WTC11 (cell line): Measurements from ENCODE around the gene AATK.

Experiments
- CBFB ChIP-seq: sonication (generic); formaldehyde crosslinking; IDR thresholded peaks from 2 replicates; pipeline ENCODE4 v1.8.1; 2022; ENCODE audit warnings: mild to moderate bottlenecking, low read depth, missing genetic modification reagents
- FOXP1 ChIP-seq: sonication (generic); formaldehyde crosslinking; IDR thresholded peaks from 2 replicates; pipeline ENCODE4 v1.8.0; 2022; ENCODE audit warnings: missing genetic modification reagents, mild to moderate bottlenecking, moderate library complexity, borderline replicate concordance
- KAT7 ChIP-seq: sonication (generic); formaldehyde crosslinking; IDR thresholded peaks from 2 replicates; pipeline ENCODE4 v1.8.1; 2023; ENCODE audit warnings: missing genetic modification reagents, mild to moderate bottlenecking, borderline replicate concordance
- MXD4 ChIP-seq: fragments of 250-450 bp; sonication (Bioruptor Pico); IDR thresholded peaks from 2 replicates; pipeline ENCODE4 v1.8.0; 2021; ENCODE audit warnings: mild to moderate bottlenecking, moderate library complexity, borderline replicate concordance
- NR1H2 ChIP-seq: sonication (generic); formaldehyde crosslinking; IDR thresholded peaks from 2 replicates; pipeline ENCODE4 v1.9.0; 2021; ENCODE audit warnings: mild to moderate bottlenecking, moderate library complexity, missing genetic modification reagents
- NR3C1 ChIP-seq: sonication (generic); formaldehyde crosslinking; conservative IDR thresholded peaks from 2 replicates; pipeline ENCODE4 v1.8.1; 2023; ENCODE audit warnings: low read depth, mild to moderate bottlenecking, missing genetic modification reagents
- SP1 ChIP-seq: sonication (generic); formaldehyde crosslinking; conservative IDR thresholded peaks from 2 replicates; pipeline ENCODE4 v1.8.1; 2022; ENCODE audit warnings: missing genetic modification reagents
- TEAD1 ChIP-seq: sonication (generic); formaldehyde crosslinking; IDR thresholded peaks from 2 replicates; pipeline ENCODE4 v1.8.0; 2022; ENCODE audit warnings: mild to moderate bottlenecking, missing genetic modification reagents
- TEAD4 ChIP-seq: sonication (generic); formaldehyde crosslinking; IDR thresholded peaks from 2 replicates; pipeline ENCODE4 v1.8.0; 2022; ENCODE audit warnings: mild to moderate bottlenecking, missing genetic modification reagents
- ZBTB21 ChIP-seq: sonication (generic); formaldehyde crosslinking; IDR thresholded peaks from 2 replicates; pipeline ENCODE4 v1.8.1; 2023; ENCODE audit warnings: mild to moderate bottlenecking, missing genetic modification reagents, borderline replicate concordance
- TF ChIP-seq, protein P1 (sequence below): fragments of 200-600 bp; IDR thresholded peaks from 2 replicates; pipeline ENCODE4 v1.8.0; 2022; ENCODE audit warnings: antibody characterized with exemption

DNA sequence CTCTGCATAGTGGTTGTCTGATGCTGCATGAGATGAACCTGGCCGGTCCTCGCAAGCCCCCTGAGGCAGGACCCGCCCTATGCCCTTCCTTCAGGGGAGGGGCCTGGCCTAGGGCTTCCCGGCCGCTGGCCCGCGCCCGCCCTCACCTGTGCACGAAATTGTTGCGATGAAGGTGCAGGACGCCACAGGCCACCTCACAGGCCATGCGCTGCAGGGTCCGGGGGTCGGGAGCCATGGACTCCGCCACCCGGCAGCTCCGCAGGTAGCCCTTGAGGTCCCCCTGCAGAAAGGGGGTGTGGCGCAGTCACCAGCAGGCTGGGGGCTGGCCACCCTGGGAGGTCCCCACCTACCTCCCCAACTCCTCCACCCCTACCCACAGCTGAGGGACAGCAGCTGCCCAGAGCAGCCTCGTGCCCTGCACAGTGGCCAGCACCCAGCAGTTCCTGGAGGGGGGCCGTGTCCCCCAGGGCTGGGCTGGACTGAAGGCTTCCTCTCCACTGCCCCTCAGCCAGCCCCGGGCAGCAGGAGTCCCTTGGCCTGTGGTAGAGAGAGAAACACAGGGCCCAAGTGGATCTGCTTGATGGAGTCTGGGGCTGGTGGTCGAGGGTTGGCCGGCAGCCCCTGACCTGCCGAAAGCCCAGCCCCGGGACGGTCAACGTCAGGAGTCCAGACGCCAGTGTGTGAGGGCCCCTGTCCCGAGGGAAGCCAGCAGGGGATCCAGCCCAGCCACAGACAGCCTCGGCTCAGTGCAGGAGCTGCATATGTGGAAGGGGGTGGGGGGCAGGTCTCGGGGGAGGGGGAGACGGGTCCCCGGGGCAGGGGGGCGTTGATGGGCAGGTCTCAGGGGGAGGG is 39.5 kb downstream of the AATK start:
- TF ChIP-seq ZBTB21 (CRISPR knock-in tag), result no peak
- TF ChIP-seq, protein P1, sequence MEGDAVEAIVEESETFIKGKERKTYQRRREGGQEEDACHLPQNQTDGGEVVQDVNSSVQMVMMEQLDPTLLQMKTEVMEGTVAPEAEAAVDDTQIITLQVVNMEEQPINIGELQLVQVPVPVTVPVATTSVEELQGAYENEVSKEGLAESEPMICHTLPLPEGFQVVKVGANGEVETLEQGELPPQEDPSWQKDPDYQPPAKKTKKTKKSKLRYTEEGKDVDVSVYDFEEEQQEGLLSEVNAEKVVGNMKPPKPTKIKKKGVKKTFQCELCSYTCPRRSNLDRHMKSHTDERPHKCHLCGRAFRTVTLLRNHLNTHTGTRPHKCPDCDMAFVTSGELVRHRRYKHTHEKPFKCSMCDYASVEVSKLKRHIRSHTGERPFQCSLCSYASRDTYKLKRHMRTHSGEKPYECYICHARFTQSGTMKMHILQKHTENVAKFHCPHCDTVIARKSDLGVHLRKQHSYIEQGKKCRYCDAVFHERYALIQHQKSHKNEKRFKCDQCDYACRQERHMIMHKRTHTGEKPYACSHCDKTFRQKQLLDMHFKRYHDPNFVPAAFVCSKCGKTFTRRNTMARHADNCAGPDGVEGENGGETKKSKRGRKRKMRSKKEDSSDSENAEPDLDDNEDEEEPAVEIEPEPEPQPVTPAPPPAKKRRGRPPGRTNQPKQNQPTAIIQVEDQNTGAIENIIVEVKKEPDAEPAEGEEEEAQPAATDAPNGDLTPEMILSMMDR, result no peak
- TF ChIP-seq NR3C1, result no peak
- no peak for TF ChIP-seq FOXP1 (CRISPR knock-in tag)
- TF ChIP-seq CBFB (CRISPR knock-in tag), result no peak
- no peak for TF ChIP-seq SP1
- no peak for TF ChIP-seq TEAD4 (CRISPR knock-in tag)
- no peak for TF ChIP-seq KAT7
- no peak for TF ChIP-seq MXD4 (CRISPR knock-in tag)
- no peak for TF ChIP-seq TEAD1 (CRISPR knock-in tag)
- no peak for TF ChIP-seq NR1H2
